Thyroid gland (tissue), 4 donors: ENCODE results near the gene UHMK1.

Source experiments
- POLR2A ChIP-seq, 2 donors: fragments of 450-650 bp; IDR thresholded peaks; one replicate each; pipeline ENCODE4 v1.6.1; 2017; ENCODE audit warnings: antibody characterized with exemption in 2 of 2, mild to moderate bottlenecking in 2 of 2, moderate library complexity in 1 of 2
- TF ChIP-seq, protein P1 (sequence below), 6 experiments: fragments of 200-600 bp in 3 of 6; fragments of 450-650 bp in 3 of 6; sonication (generic) in 3 of 6; IDR thresholded peaks; one replicate each; pipeline ENCODE4 v1.5.1; 2016 to 2019; ENCODE audit warnings: antibody characterized with exemption in 6 of 6, mild to moderate bottlenecking in 2 of 6, inconsistent platforms in 1 of 6, moderate library complexity in 1 of 6

DNA sequence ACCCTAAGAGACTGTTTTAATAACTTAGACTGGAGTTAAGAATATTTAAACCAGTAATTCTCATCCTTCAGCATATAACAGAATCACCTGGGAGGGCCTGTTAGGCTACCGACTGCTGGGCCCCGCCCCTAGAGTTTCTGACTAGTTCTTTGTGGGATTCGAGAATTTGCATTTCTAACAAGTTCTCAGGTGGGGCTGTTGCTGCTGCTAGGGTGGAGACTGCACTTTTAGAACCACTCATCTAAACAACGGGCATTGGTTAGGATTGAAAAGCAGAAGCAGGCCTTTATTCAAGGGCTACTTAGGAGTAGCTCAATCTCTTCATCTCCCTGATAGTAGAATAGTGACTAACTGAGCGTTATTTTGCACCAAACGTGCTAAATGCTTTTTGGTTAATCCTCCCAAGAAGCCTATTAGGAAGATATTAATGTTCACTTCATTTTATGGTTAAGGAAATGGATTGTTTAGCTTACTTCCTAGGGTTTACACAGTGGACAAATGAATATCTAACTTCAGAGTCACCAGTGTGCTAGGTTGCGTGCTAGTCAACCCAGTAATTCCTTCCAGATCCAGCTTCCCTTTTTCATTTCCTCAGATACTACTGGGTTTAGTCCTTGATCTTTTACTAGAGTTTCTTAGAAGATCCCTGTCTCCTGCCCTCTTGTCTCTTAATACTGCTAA is 32.8 kb downstream of the UHMK1 start:
- TF ChIP-seq, protein P1, sequence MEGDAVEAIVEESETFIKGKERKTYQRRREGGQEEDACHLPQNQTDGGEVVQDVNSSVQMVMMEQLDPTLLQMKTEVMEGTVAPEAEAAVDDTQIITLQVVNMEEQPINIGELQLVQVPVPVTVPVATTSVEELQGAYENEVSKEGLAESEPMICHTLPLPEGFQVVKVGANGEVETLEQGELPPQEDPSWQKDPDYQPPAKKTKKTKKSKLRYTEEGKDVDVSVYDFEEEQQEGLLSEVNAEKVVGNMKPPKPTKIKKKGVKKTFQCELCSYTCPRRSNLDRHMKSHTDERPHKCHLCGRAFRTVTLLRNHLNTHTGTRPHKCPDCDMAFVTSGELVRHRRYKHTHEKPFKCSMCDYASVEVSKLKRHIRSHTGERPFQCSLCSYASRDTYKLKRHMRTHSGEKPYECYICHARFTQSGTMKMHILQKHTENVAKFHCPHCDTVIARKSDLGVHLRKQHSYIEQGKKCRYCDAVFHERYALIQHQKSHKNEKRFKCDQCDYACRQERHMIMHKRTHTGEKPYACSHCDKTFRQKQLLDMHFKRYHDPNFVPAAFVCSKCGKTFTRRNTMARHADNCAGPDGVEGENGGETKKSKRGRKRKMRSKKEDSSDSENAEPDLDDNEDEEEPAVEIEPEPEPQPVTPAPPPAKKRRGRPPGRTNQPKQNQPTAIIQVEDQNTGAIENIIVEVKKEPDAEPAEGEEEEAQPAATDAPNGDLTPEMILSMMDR (IDR thresholded peaks at IDR 0.05), result no peak
- TF ChIP-seq POLR2A (IDR thresholded peaks at IDR 0.05), result no peak
